ENCODE measurements around the gene ITGB8. TPM values are rescaled to one million over a fixed set of nuclear protein-coding genes. Genes with fewer than 3 reads are reported as not detected.
A peak's percentile ranks its signal among the peaks of the same experiment; 100 is the strongest.

The ITGB8 gene
- total and polyA plus RNA-seq, 2 experiments from 2014 or later, result 0.71 to 3.0 TPM

DNA sequence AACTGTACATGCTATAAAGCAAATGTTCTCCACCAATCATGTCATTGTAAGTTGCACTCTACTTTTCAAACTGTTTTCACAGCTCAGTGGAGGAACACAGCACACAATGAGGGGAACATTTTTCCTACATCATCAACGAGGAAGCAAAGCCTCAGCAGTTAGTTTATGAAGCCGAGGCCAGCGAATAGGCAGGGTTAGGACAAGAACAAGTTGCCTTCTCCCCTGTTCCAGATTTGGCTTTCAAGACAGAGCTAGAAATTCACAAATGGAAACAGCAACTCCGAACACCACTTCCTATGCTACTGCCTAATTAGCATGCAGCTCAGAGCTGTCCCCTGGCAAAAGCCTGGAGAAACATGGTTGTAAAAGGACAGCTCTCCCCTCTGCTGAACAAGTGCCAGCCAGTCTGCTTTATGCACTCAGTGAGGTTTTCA lies 19.8 kb downstream of the ITGB8 start (continued):
- TF ChIP-seq CREB1 (CRISPR knock-in tag; IDR thresholded peaks at IDR 0.05; ENCODE audit: low read depth), result no peak
- TF ChIP-seq EZH2phosphoT487 (IDR thresholded peaks at IDR 0.05; ENCODE audit: unreplicated experiment), result no peak
- TF ChIP-seq ZNF114 (CRISPR knock-in tag; IDR thresholded peaks at IDR 0.05), result no peak
- TF ChIP-seq, protein P1, sequence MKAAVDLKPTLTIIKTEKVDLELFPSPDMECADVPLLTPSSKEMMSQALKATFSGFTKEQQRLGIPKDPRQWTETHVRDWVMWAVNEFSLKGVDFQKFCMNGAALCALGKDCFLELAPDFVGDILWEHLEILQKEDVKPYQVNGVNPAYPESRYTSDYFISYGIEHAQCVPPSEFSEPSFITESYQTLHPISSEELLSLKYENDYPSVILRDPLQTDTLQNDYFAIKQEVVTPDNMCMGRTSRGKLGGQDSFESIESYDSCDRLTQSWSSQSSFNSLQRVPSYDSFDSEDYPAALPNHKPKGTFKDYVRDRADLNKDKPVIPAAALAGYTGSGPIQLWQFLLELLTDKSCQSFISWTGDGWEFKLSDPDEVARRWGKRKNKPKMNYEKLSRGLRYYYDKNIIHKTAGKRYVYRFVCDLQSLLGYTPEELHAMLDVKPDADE (IDR thresholded peaks at IDR 0.05), result no peak
- TF ChIP-seq, protein P2, sequence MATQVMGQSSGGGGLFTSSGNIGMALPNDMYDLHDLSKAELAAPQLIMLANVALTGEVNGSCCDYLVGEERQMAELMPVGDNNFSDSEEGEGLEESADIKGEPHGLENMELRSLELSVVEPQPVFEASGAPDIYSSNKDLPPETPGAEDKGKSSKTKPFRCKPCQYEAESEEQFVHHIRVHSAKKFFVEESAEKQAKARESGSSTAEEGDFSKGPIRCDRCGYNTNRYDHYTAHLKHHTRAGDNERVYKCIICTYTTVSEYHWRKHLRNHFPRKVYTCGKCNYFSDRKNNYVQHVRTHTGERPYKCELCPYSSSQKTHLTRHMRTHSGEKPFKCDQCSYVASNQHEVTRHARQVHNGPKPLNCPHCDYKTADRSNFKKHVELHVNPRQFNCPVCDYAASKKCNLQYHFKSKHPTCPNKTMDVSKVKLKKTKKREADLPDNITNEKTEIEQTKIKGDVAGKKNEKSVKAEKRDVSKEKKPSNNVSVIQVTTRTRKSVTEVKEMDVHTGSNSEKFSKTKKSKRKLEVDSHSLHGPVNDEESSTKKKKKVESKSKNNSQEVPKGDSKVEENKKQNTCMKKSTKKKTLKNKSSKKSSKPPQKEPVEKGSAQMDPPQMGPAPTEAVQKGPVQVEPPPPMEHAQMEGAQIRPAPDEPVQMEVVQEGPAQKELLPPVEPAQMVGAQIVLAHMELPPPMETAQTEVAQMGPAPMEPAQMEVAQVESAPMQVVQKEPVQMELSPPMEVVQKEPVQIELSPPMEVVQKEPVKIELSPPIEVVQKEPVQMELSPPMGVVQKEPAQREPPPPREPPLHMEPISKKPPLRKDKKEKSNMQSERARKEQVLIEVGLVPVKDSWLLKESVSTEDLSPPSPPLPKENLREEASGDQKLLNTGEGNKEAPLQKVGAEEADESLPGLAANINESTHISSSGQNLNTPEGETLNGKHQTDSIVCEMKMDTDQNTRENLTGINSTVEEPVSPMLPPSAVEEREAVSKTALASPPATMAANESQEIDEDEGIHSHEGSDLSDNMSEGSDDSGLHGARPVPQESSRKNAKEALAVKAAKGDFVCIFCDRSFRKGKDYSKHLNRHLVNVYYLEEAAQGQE (IDR thresholded peaks at IDR 0.05; ENCODE audit: unreplicated experiment), result no peak

DNA sequence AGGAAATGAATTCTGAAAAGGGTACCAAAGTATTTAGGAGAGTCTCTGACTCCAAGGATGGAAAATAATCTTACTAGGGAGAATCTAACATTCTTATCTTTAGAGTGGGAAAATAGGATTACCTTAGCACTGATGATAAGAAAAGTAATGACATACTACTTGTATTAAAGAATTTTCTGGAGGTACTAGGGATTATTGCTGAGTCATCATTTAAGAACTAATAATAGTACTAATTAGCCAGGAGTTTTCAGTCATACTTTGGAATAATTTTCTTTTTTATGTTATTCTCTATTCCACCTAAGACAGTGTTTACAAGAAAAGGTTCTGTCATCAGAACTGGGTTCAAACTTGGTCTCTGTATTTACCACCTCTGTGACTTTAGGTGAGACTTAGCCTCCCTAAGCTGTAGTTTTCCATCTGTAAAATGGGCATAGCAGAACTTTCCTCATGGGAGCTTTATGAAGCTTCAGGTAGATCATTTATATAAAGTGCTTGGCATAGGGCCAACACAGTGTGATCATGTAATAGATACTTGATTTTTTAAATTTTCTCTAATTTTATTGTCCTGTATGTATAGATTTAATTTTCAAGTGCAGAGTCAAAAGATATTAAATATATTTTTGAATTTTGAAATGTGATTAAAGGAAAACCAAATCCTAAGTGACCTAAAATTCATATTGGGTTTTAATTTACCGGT lies 20.4 kb downstream of the ITGB8 start:
- H3K4me2 ChIP-seq, result no peak overlapping the region
- H3K36me3 Mint-ChIP-seq (ENCODE audit: low read depth), result no peaks in the 10 kb centered on the region
- no peak overlapping the region for H3K27ac ChIP-seq (ENCODE audit: low read depth)
- TF ChIP-seq EZH2phosphoT487 (IDR thresholded peaks at IDR 0.05; ENCODE audit: unreplicated experiment), result no peak
- no peak for TF ChIP-seq POLR2AphosphoS5 (IDR thresholded peaks at IDR 0.05; ENCODE audit: low read depth)
- TF ChIP-seq EZH2 (IDR thresholded peaks at IDR 0.05; ENCODE audit: low read depth, unreplicated experiment), result no peak
- no peak for TF ChIP-seq CREB1 (CRISPR knock-in tag; IDR thresholded peaks at IDR 0.05; ENCODE audit: low read depth)
- TF ChIP-seq, protein P3, sequence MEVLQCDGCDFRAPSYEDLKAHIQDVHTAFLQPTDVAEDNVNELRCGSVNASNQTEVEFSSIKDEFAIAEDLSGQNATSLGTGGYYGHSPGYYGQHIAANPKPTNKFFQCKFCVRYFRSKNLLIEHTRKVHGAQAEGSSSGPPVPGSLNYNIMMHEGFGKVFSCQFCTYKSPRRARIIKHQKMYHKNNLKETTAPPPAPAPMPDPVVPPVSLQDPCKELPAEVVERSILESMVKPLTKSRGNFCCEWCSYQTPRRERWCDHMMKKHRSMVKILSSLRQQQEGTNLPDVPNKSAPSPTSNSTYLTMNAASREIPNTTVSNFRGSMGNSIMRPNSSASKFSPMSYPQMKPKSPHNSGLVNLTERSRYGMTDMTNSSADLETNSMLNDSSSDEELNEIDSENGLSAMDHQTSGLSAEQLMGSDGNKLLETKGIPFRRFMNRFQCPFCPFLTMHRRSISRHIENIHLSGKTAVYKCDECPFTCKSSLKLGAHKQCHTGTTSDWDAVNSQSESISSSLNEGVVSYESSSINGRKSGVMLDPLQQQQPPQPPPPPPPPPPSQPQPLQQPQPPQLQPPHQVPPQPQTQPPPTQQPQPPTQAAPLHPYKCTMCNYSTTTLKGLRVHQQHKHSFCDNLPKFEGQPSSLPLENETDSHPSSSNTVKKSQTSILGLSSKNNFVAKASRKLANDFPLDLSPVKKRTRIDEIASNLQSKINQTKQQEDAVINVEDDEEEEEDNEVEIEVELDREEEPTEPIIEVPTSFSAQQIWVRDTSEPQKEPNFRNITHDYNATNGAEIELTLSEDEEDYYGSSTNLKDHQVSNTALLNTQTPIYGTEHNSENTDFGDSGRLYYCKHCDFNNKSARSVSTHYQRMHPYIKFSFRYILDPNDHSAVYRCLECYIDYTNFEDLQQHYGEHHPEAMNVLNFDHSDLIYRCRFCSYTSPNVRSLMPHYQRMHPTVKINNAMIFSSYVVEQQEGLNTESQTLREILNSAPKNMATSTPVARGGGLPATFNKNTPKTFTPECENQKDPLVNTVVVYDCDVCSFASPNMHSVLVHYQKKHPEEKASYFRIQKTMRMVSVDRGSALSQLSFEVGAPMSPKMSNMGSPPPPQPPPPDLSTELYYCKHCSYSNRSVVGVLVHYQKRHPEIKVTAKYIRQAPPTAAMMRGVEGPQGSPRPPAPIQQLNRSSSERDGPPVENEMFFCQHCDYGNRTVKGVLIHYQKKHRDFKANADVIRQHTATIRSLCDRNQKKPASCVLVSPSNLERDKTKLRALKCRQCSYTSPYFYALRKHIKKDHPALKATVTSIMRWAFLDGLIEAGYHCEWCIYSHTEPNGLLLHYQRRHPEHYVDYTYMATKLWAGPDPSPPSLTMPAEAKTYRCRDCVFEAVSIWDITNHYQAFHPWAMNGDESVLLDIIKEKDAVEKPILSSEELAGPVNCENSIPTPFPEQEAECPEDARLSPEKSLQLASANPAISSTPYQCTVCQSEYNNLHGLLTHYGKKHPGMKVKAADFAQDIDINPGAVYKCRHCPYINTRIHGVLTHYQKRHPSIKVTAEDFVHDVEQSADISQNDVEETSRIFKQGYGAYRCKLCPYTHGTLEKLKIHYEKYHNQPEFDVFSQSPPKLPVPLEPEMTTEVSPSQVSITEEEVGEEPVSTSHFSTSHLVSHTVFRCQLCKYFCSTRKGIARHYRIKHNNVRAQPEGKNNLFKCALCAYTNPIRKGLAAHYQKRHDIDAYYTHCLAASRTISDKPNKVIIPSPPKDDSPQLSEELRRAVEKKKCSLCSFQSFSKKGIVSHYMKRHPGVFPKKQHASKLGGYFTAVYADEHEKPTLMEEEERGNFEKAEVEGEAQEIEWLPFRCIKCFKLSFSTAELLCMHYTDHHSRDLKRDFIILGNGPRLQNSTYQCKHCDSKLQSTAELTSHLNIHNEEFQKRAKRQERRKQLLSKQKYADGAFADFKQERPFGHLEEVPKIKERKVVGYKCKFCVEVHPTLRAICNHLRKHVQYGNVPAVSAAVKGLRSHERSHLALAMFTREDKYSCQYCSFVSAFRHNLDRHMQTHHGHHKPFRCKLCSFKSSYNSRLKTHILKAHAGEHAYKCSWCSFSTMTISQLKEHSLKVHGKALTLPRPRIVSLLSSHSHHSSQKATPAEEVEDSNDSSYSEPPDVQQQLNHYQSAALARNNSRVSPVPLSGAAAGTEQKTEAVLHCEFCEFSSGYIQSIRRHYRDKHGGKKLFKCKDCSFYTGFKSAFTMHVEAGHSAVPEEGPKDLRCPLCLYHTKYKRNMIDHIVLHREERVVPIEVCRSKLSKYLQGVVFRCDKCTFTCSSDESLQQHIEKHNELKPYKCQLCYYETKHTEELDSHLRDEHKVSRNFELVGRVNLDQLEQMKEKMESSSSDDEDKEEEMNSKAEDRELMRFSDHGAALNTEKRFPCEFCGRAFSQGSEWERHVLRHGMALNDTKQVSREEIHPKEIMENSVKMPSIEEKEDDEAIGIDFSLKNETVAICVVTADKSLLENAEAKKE (CRISPR knock-in tag; IDR thresholded peaks at IDR 0.05), result no peak
- no peak for TF ChIP-seq STAT1 (IDR thresholded peaks at IDR 0.05; ENCODE audit: unreplicated experiment)
- TF ChIP-seq, protein P2 (IDR thresholded peaks at IDR 0.05; ENCODE audit: unreplicated experiment), result no peak

More for the DNA sequence above, 20.4 kb downstream of the ITGB8 start:
- no peak overlapping the region for H3K4me3 ChIP-seq
- no peaks in the 10 kb centered on the region; the same call in 1 of the 2 replicates for H3K4me1 ChIP-seq (ENCODE audit: insufficient read depth)
- Mint-ChIP-seq H3K9me3 (no peaks in the 10 kb centered on the region), H3K27me3 (ENCODE audit: insufficient read depth, low read depth, poor library complexity) (peaks cover 2% of the 10 kb centered on the region), H3K4me1 (peaks cover 7% of the 10 kb centered on the region; the same call in 2 of the 3 replicates), H3K4me3 (no peak overlapping the region), H3K27ac (0 out of 2 replicates have a peak overlapping the region, but pooled peaks have one; percentile 43)
- H3K36me3 ChIP-seq (ENCODE audit: insufficient read depth), result no peaks in the 10 kb centered on the region
- no peaks in the 10 kb centered on the region for H3K79me2 ChIP-seq (replicated peaks; ENCODE audit: insufficient read depth)
- no peaks in the 10 kb centered on the region for H3K27me3 ChIP-seq (ENCODE audit: insufficient read depth)
- H3K9me2 ChIP-seq (ENCODE audit: insufficient read depth), result no peaks in the 10 kb centered on the region
- ATAC-seq, result no peak
- no peaks in the 10 kb centered on the region for H3F3A ChIP-seq (replicated peaks; ENCODE audit: low read depth)
- no peak overlapping the region for H2AFZ ChIP-seq
- no peaks in the 10 kb centered on the region for H4K20me1 ChIP-seq (replicated peaks; ENCODE audit: insufficient read depth)
- DNase-seq (ENCODE audit: low spot score), result no peak

All from GM23338 (cell line).